ENCODE data around the gene CLCF1. TPM values are rescaled to one million over a fixed set of nuclear protein-coding genes. Genes with fewer than 3 reads are reported as not detected.

The CLCF1 gene
- polyA plus RNA-seq, 1 donor (not counting 4 experiments of a cell fraction or from before 2014, with no cell fraction given) = 2.7 TPM

DNA sequence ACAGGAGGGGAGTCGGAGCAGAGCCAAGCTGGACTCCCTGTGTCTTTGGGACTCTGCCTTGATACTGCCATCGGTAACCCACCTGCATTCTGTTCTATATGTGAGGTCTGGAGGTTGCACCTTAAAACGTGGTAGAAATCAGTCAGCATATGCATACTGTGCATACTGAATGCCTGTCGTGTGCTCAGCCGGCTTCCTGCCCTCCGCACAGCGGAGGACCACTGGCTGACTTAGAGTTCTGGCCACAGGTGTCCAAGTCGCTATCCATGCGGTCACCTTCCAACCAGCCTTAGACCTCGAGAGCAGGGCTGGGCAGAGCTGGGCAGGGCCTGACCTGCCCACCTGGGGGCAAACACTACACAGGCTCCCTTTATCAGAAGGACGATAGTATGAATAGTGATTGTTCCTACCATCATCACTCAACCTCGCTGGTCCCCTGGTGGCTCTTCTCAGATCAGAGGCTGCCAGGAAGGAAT, 34.3 kb upstream of the CLCF1 start:
- TF ChIP-seq, protein P1, sequence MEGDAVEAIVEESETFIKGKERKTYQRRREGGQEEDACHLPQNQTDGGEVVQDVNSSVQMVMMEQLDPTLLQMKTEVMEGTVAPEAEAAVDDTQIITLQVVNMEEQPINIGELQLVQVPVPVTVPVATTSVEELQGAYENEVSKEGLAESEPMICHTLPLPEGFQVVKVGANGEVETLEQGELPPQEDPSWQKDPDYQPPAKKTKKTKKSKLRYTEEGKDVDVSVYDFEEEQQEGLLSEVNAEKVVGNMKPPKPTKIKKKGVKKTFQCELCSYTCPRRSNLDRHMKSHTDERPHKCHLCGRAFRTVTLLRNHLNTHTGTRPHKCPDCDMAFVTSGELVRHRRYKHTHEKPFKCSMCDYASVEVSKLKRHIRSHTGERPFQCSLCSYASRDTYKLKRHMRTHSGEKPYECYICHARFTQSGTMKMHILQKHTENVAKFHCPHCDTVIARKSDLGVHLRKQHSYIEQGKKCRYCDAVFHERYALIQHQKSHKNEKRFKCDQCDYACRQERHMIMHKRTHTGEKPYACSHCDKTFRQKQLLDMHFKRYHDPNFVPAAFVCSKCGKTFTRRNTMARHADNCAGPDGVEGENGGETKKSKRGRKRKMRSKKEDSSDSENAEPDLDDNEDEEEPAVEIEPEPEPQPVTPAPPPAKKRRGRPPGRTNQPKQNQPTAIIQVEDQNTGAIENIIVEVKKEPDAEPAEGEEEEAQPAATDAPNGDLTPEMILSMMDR (optimal IDR thresholded peaks at IDR 0.05 in 1 of 3, IDR thresholded peaks at IDR 0.05 in 1 of 3, conservative IDR thresholded peaks at IDR 0.05 in 1 of 3; ENCODE audit: extremely low read depth in 1 of 3, insufficient read depth in 2 of 3, low read length in 3 of 3) = no peak
- no peak for TF ChIP-seq EZH2 (IDR thresholded peaks at IDR 0.05; ENCODE audit: low read length)
- no peak overlapping the region for H3K9ac ChIP-seq (ENCODE audit: control insufficient read depth, extremely low read depth, insufficient read depth, low read length)
- H3K79me2 ChIP-seq (ENCODE audit: control insufficient read depth, insufficient read depth, low read length) = no peaks in the 10 kb centered on the region

DNA sequence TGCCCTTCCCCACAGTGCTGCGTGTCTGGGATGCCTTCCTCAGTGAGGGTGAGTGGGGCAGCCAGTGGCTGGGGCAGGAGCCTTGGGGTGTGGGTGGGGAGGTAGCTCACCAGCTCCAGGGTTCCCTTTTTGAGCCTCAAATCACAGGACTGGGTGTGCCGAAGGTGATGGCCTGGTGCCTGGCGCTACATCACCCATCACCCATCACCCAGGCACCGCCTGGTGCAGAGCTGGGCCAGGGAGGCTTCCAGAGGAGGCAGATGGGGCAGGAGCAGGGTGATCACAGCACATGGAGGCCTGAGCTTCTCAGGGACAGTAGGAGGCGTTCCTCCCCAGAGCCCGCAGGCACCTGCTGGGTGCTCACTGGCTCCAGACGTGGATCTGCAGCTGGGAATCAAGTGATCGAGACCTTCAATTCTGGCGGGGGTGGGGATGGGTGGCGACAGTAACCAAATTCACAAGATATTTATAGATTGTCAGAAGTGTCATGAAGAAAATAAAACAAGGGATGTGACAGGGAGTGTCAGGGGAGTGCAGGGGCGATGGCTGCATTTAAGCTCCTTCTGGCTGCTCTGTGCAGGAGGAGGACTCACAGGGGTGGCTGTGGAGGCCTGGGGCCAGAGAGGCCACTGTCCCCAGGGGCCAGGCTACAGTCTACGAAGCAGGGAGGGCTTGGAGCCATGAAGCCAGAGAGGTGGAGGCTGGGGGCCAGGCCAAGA, 33.7 kb upstream of the CLCF1 start:
- Histone ChIP-seq H2AFZ (ENCODE audit: control insufficient read depth, low read length) (no peak overlapping the region), H3K27ac (ENCODE audit: control insufficient read depth, insufficient read depth, low read length) (no peak overlapping the region), H3K4me2 (ENCODE audit: control insufficient read depth, extremely low read depth, insufficient read depth, low read depth, low read length) (no peak overlapping the region), H4K20me1 (ENCODE audit: control insufficient read depth, extremely low read depth, insufficient read depth, low read length) (no peaks in the 10 kb centered on the region), H3K4me3 (ENCODE audit: control insufficient read depth in 2 of 3, extremely low read depth in 1 of 3, insufficient read depth in 2 of 3, low read depth in 1 of 3, low read length in 3 of 3) (no peak overlapping the region), H3K9ac (ENCODE audit: control insufficient read depth, extremely low read depth, insufficient read depth, low read length) (no peak overlapping the region), H3K9me1 (ENCODE audit: control insufficient read depth, extremely low read depth, insufficient read depth, low read length) (no peaks in the 10 kb centered on the region), H3K79me2 (ENCODE audit: control insufficient read depth, insufficient read depth, low read length) (no peaks in the 10 kb centered on the region), H3K27me3 (ENCODE audit: control insufficient read depth, extremely low read depth, insufficient read depth, low read length) (no peaks in the 10 kb centered on the region), H3K36me3 (ENCODE audit: control insufficient read depth in 2 of 2, extremely low read depth in 1 of 2, insufficient read depth in 2 of 2, low read length in 2 of 2) (no peaks in the 10 kb centered on the region), H3K4me1 (ENCODE audit: control insufficient read depth, extremely low read depth, insufficient read depth, low read length) (peaks cover 4% of the 10 kb centered on the region), H3K9me3 (ENCODE audit: control insufficient read depth, low read depth, low read length) (no peaks in the 10 kb centered on the region)
- FAIRE-seq (no peak), DNase-seq (ENCODE audit: low read depth, low spot score) (no peak)
- dilution Hi-C loops (cut with MboI; ENCODE audit: extremely low pct_ligation_motif_present, low sequenced_read_pairs) = no loop called here
- TF ChIP-seq EZH2 (IDR thresholded peaks at IDR 0.05; ENCODE audit: low read length) = no peak
- TF ChIP-seq, protein P1 (optimal IDR thresholded peaks at IDR 0.05 in 1 of 3, IDR thresholded peaks at IDR 0.05 in 1 of 3, conservative IDR thresholded peaks at IDR 0.05 in 1 of 3; ENCODE audit: extremely low read depth in 1 of 3, insufficient read depth in 2 of 3, low read length in 3 of 3) = peak in 1 of 3 experiments; percentile 41

More for the DNA sequence above, 34.3 kb upstream of the CLCF1 start:
- no peaks in the 10 kb centered on the region for H3K9me1 ChIP-seq (ENCODE audit: control insufficient read depth, extremely low read depth, insufficient read depth, low read length)
- no peak for DNase-seq (ENCODE audit: low read depth, low spot score)
- H2AFZ ChIP-seq (ENCODE audit: control insufficient read depth, low read length) = no peak overlapping the region
- FAIRE-seq = no peak
- H3K4me3 ChIP-seq (ENCODE audit: control insufficient read depth in 2 of 3, extremely low read depth in 1 of 3, insufficient read depth in 2 of 3, low read depth in 1 of 3, low read length in 3 of 3) = no peak overlapping the region
- H3K27me3 ChIP-seq (ENCODE audit: control insufficient read depth, extremely low read depth, insufficient read depth, low read length) = peaks cover under 1% of the 10 kb centered on the region
- H3K4me2 ChIP-seq (ENCODE audit: control insufficient read depth, extremely low read depth, insufficient read depth, low read depth, low read length) = no peak overlapping the region
- H3K9me3 ChIP-seq (ENCODE audit: control insufficient read depth, low read depth, low read length) = no peaks in the 10 kb centered on the region
- dilution Hi-C loops (cut with MboI; ENCODE audit: extremely low pct_ligation_motif_present, low sequenced_read_pairs) = no loop called here
- H3K27ac ChIP-seq (ENCODE audit: control insufficient read depth, insufficient read depth, low read length) = no peak overlapping the region
- no peaks in the 10 kb centered on the region for H4K20me1 ChIP-seq (ENCODE audit: control insufficient read depth, extremely low read depth, insufficient read depth, low read length)
- no peaks in the 10 kb centered on the region for H3K4me1 ChIP-seq (ENCODE audit: control insufficient read depth, extremely low read depth, insufficient read depth, low read length)
- H3K36me3 ChIP-seq (ENCODE audit: control insufficient read depth in 2 of 2, extremely low read depth in 1 of 2, insufficient read depth in 2 of 2, low read length in 2 of 2) = no peaks in the 10 kb centered on the region

All from keratinocyte (primary cell).